Measurements from ENCODE around the gene PSMA6.
"Not testable (repeated sequence)": the region's sequence is repeated elsewhere in the genome, so short reads cannot be mapped to it uniquely, and the experiment has no call there.

The PSMA6 gene

DNA sequence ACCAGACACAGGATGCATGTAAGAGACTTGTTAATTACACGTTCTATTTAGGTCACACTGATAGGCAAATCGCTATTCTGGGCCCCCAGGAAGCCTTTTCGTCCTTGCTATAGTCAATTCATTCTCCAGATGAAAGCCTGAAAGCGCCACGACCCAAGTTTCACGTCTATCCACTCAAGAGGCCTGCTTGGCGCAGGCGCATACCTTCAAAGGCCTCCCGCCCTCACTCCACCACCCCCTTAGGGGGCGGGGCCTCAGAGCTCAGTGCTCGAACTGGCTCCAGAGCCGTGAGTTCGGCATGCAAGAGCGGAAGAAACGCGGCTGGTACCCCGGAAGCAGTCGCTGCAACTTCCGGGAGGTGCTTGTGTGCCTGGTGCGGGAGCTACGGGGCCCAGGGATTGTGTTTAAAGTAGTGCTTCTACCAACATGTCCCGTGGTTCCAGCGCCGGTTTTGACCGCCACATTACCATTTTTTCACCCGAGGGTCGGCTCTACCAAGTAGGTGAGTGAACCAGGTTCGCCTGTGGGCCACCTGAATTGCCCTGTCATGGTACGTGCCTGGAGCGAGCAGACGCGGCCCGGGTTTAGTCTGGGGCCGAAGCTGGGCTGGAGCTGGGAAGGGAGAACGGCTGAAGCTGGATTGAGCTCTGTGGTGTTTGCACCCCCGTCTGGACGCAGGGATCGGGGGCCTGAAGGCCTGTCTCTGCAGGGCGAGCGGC, at the start of gene PSMA6:
PSMA6 (plus strand) TSS at position 332 of the 719 bp plus-strand sequence; CDS start at position 427, 95 bp downstream.
- peak; percentile 99 to 100 for DNase-seq

DNA sequence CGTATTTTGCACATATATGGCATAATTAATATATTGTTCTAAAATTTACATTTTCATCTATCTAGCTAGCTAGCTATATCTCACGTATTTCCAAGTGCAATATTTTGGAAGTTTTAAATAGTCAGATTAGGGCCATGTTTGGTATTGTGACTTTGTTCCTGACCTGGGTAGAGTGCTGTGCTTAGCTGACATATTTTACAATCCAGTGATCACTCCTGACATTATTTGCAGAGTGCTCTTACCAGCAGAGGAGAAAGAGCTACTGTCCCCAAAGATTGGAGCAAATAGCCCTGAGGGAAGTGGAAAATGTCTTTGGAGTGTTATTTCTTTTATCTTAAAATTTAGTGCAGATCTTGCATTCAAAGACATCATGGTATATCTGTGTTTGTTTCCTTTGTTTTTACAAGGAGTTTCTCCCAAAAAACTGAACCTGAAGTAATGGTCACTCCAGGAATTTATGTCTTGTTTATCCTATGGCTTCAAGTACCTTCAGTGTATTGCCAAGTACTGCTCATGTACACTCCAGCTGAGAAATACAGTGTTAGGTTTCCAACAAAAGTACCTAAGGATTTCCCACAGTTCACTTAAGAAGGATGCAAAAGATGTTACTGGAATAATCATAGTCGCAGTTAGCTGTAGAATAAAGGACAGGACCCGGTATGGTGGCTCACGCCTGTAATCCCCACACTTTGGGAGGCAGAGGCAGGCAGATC, 49.4 kb upstream of the PSMA6 start:
- no peak for DNase-seq

DNA sequence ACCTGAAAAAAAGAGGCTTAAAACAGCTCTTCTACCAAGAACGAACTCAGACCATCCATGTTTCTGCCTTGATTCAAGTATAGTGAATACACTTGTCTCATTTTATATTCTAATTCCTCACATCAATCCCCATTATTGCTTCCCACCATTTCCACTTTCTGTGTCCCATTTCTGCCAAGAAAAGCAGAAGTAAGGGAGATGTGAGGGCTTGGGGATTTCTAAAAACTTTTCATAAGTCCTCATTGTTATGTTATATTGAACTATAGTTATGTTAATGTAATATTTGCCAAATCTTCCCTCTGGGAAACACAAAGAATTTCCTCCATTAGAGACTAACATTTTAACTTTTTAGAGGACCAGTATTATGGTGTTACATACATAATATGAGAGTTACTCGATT, 48.2 kb upstream of the PSMA6 start:
- no peak for DNase-seq

- DNase-seq: no peak
These were observed 47.6 kb upstream of the PSMA6 start for GRCh38 chr14:35244542-35244941.

DNA sequence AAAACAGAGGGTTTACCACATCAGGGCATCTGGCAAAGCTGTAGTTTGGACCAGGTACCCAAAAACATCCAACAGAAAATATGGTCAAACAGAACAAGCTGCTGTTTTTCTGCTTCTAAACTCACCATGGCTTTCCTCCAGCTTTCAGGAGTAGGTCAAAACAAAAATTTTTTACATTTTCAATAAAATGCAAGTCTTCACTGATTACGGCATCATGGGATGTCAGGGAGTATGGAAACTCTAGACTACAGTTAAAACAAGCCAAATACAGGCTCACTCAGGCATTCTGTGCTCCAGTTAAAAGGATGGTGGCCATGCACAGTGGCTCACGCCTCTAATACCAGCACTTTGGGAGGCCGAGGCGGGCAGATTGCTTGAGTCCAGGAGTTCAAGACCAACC, 47.1 kb upstream of the PSMA6 start:
- DNase-seq: no peak

- DNase-seq: no peak
These were observed 44.3 kb upstream of the PSMA6 start for GRCh38 chr14:35247777-35248475.

- DNase-seq: peak in 1 of 2 experiments; percentile 40
These were observed 43.8 kb upstream of the PSMA6 start for GRCh38 chr14:35248476-35248788.

- no peak for DNase-seq
These were observed 41.9 kb upstream of the PSMA6 start for GRCh38 chr14:35250319-35250718.

DNA sequence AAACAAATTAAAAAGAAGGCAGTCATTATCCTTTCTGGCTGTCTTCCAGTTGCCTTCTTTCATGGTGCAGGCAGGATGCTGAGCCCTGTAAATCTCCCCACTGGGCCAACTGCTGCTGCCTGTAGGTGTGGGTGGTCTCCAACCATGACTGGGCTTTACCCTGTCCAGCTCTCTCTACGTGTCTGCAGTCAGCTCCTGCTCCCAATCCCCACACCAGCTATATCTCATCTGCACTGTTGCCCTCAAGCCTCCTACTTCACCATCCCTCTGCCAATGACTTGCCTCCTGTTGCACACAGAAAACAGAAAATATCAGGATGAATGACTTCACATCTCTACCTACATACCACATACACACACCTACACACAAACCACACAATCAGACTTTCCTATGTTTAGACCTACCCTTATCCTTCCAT, 39.7 kb upstream of the PSMA6 start:
- no peak for DNase-seq

DNA sequence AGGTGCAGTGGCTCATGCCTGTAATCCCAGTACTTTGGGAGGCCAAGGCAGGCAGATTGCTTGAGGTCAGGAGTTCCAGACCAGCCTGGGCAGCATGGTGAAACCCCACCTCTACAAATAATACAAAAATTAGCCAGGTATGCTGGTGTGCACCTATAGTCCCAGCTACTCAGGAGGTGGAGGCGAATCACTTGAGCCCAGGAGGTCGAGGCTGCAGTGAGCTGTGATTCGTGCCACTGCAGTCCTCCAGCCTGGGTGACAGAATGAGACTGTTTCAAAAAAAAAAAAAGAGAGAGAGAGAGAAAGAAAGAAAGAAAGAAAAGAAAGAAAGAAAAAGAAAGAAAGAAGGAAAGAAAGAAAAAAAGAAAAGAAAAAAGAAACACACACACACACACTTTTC, 39.1 kb upstream of the PSMA6 start:
- not testable (repeated sequence) for DNase-seq

GRCh38 chr14:35254034-35254622, 38.1 kb upstream of the PSMA6 start:
- DNase-seq: not testable (repeated sequence)

DNA sequence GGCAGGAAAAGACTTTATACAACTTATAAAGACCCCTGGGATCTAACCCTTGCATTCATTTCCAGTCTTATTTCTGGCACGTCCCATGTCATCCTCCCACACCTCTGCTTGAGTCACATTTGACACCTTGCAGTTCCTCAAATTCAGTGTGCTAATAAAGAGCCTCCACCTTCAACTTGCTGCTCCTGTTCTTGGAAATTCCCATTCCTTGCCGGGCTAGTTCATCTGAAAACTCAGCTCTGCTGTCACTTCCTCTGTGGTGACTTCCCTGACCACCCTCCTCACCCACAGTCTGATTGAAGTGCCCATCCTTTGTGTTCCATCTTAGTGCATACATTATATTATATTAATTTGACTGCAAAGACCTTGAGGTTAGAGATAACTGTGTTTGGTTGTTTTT, 37.4 kb upstream of the PSMA6 start:
- DNase-seq: no peak

DNA sequence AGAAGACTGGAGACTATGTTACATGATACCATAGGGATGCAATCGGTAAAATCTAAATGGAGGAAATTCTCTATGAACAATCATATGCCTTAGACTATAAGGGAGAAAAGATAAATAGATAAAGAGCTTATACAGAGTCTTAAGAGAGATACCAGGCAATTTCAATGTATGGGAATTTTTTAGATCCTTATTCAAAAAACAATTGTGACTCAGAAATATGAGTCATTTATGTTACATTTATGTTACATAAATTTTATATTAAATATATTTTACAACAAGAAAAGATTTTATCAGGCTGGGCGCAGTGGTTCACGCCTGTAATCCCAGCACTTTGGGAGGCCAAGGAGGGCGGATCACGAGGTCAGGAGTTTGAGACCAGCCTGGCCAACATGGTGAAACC, 36.5 kb upstream of the PSMA6 start:
- no peak for DNase-seq

DNA sequence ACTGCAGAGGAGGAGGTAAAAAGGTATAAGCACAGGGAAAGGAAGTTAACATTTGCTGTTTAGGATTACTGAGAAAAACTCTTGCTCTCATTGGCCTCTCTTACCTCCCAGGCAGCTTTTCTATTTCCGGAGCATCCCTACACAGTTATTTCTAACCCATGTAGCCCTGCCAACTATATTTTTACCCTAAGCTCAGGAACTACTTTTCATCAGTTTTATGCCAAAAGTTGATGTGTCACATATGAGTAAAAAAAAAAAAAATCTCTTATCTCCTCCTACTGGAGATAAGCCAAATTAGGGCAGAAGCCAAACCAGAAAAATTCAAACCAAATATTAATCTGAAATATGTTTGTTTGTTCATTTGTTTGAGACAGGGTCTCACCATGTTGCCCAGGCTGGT, 34.4 kb upstream of the PSMA6 start:
- no peak for DNase-seq

- no peak for DNase-seq
These were observed 33.8 kb upstream of the PSMA6 start for GRCh38 chr14:35258420-35258819.

- DNase-seq: no peak
These were observed 30.4 kb upstream of the PSMA6 start for GRCh38 chr14:35261774-35262173.

DNA sequence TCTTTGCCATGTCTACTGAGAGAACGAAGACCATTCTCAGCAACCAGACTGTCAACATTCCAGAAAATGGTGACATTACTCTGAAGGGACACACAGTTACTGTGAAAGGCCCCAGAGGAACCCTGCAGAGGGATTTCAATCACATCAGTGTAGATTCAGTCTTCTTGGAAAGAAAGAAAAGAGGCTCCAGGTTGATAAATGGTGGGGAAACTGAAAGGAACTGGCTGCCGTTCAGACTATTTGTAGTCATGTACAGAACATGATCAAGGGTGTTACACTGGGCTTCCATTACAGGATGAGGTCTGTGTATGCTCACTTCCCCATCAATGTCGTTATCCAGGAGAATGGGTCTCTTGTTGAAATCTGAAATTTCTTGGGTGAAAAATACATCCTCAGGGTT, 29.7 kb upstream of the PSMA6 start:
- DNase-seq: no peak

DNA sequence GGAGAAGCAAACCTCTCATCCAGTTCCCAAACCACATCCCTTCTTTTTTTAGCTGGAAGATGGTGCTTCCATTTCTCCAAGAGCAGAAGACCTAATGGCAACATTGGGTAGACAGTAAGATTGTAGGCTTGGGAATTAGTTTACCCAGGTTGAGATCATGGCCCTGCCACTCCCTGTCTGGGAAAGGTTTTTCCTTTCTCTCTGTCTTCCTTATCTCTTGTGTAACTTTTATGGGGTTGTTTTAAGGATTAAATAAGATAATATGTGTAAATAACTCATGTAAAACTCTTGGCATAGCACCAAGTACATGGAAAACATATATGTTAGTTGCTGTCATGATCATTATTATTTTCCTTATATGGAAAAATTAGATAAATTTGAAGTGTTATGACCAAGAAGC, 23.2 kb upstream of the PSMA6 start:
- no peak for DNase-seq

DNA sequence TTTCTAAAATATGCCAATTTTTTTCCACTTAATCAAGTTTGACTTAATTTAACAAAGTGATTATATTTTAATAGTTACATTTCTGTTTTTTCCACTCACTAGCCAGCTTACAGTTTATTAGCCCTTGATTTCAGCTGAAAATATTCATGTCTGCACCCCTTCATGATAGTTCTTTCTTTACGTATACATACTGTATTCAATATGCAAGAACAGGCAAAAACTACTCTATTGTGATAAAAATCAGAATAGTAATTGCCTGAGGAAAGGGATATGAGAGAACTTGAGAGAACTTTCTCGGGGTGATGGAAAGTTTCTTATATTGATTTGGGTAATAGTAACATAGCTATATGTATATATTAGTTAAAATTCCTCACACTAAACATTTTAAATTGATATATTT, 17.4 kb upstream of the PSMA6 start:
- DNase-seq: no peak

- no peak for DNase-seq
These were observed 15.0 kb upstream of the PSMA6 start for GRCh38 chr14:35277179-35277578.

GRCh38 chr14:35279369-35279768, 12.8 kb upstream of the PSMA6 start:
- no peak for DNase-seq

GRCh38 chr14:35281341-35281740, 10.8 kb upstream of the PSMA6 start:
- DNase-seq: no peak

DNA sequence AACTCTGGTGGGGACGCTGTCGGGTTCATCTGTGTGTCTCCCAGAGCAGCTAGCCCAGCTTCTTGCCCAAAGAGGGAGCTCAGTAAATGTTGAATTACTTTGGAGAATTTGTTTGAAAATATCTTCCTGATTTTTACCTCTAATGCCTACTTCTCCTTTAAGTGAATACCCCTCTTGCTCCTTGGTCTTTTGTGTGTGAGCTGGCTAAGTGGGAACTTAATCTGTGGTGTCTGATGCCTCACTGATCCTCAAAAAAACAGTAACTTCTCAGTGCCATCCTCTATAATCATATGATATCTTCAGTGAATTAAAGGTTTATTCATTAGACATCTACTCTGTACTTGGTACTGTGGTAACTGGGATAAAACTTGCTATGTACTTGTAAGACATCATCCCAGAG, 7.7 kb upstream of the PSMA6 start:
- DNase-seq: no peak
